Nephron (organoid): ENCODE measurements around the gene PTPN11.

ENCODE experiments used
- H3K27ac Mint-ChIP-seq, 3 experiments: 2 replicates each; pipeline ENCODE4 v1.8.0; 2020; ENCODE audit warnings: mixed read lengths in 3 of 3, mild to moderate bottlenecking in 2 of 3, moderate library complexity in 1 of 3
- H3K27me3 Mint-ChIP-seq: 2 replicates; pipeline ENCODE4 v1.8.0; 2021; ENCODE audit warnings: low read depth, mild to moderate bottlenecking, moderate library complexity, mixed read lengths
- H3K36me3 Mint-ChIP-seq: 2 replicates; pipeline ENCODE4 v1.8.0; 2020; ENCODE audit warnings: low read depth, mixed read lengths
- H3K4me1 Mint-ChIP-seq: 2 replicates; pipeline ENCODE4 v1.8.0; 2020; ENCODE audit warnings: mixed read lengths
- H3K4me3 Mint-ChIP-seq, 3 experiments: 2 replicates each; pipeline ENCODE4 v1.8.0; 2020; ENCODE audit warnings: mild to moderate bottlenecking in 3 of 3, mixed read lengths in 3 of 3, moderate library complexity in 2 of 3
- H3K9me3 Mint-ChIP-seq: 2 replicates; pipeline ENCODE4 v1.8.0; 2020; ENCODE audit warnings: mixed read lengths
- CTCF ChIP-seq, 3 experiments: fragments of 200-600 bp; sonication (generic); IDR thresholded peaks; one replicate each; pipeline ENCODE4 v1.5.0; 2021; ENCODE audit warnings: antibody characterized with exemption in 3 of 3; ENCODE audit not compliant: unreplicated experiment in 3 of 3

Gene PTPN11

DNA sequence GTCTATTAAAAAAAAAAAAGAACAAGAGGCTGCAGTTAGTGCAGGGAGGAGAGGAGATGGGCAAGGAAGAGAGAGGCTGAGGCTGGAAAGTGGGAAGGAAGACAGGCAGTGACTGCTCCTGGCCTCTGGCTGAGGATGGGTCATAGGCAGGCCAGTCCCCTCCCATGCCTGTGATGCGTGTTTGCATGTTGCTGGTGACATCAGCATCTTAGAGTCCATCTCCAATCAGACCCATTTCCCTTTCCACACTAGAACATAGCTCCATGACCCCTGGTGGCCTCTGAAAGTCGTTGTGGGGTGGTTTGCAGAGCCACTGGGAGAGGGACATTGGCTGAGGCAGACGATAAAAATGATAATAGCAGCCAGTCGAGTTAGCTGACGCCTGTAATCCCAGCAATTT is 132.9 kb downstream of the PTPN11 start:
- H3K36me3 Mint-ChIP-seq: no peaks in the 10 kb centered on the region
- no peak overlapping the region for H3K27ac Mint-ChIP-seq
- peaks cover 5% of the 10 kb centered on the region for H3K9me3 Mint-ChIP-seq
- no peak overlapping the region for H3K4me3 Mint-ChIP-seq
- H3K27me3 Mint-ChIP-seq: peaks cover 11% of the 10 kb centered on the region
- no peaks in the 10 kb centered on the region for H3K4me1 Mint-ChIP-seq
- no peak for TF ChIP-seq CTCF (IDR thresholded peaks at IDR 0.05; ENCODE audit: unreplicated experiment in 3 of 3)

GRCh38 chr12:112555621-112556233 is 137.0 kb downstream of the PTPN11 start:
- Mint-ChIP-seq H3K9me3 (peaks cover 2% of the 10 kb centered on the region), H3K27ac (no peak overlapping the region), H3K36me3 (no peaks in the 10 kb centered on the region), H3K4me1 (no peaks in the 10 kb centered on the region), H3K4me3 (no peak overlapping the region), H3K27me3 (peaks cover 11% of the 10 kb centered on the region)
- TF ChIP-seq CTCF (IDR thresholded peaks at IDR 0.05; ENCODE audit: unreplicated experiment in 3 of 3): no peak

- no peak overlapping the region for H3K4me3 Mint-ChIP-seq
Observed at GRCh38 chr12:112557951-112558630, 139.3 kb downstream of the PTPN11 start.

More at GRCh38 chr12:112557951-112558630, 139.3 kb downstream of the PTPN11 start:
- Mint-ChIP-seq H3K4me1 (no peaks in the 10 kb centered on the region), H3K27me3 (peaks cover 11% of the 10 kb centered on the region), H3K9me3 (peaks cover 2% of the 10 kb centered on the region), H3K27ac (no peak overlapping the region), H3K36me3 (no peaks in the 10 kb centered on the region)
- no peak for TF ChIP-seq CTCF (IDR thresholded peaks at IDR 0.05; ENCODE audit: unreplicated experiment in 3 of 3)
